ENCODE data around the gene SLC4A1. TPM values are rescaled to one million over a fixed set of nuclear protein-coding genes. Genes with fewer than 3 reads are reported as not detected.

The SLC4A1 gene
- polyA plus RNA-seq, 2 of the 4 experiments (the other 2 are of a cell fraction), result not detected

- Histone ChIP-seq H3K9me3 (no peaks in the 10 kb centered on the region), H3K4me1 (no peaks in the 10 kb centered on the region), H3K4me2 (no peak overlapping the region), H3K27ac (no peak overlapping the region), H3K4me3 (no peak overlapping the region)
- DNase-seq (ENCODE audit: low read depth in 1 of 2, low spot score in 1 of 2) (no peak), FAIRE-seq (no peak), ATAC-seq (peak; percentile 3 to 5; a peak in 2 of 6 replicates)
- POLR2A ChIA-PET, result interaction anchor here (0.6 kb wide), 1 partner anchor 19 kb away, joined by 3 read pairs; no protein-coding TSS in a partner anchor
- CTCF ChIA-PET, result no interaction called here
- no peak for TF ChIP-seq HOXA7 (CRISPR knock-in tag; IDR thresholded peaks at IDR 0.05)
- no peak for TF ChIP-seq ZNF302 (CRISPR knock-in tag; IDR thresholded peaks at IDR 0.05)
- no peak for TF ChIP-seq BHLHE40 (IDR thresholded peaks at IDR 0.05; ENCODE audit: low read depth, low read length)
- TF ChIP-seq RAD21 (conservative IDR thresholded peaks at IDR 0.05 in 1 of 2, IDR thresholded peaks at IDR 0.05 in 1 of 2), result no peak
- TF ChIP-seq RNF2 (IDR thresholded peaks at IDR 0.05; ENCODE audit: borderline replicate concordance, low read depth), result no peak
- TF ChIP-seq FOXS1 (CRISPR knock-in tag; IDR thresholded peaks at IDR 0.05), result no peak
- no peak for TF ChIP-seq CEBPB (IDR thresholded peaks at IDR 0.05)
- TF ChIP-seq CHD4 (IDR thresholded peaks at IDR 0.05; ENCODE audit: borderline replicate concordance), result no peak
- no peak for TF ChIP-seq MAFK (IDR thresholded peaks at IDR 0.05; ENCODE audit: partially characterized antibody)
- no peak for TF ChIP-seq NR3C1 (IDR thresholded peaks at IDR 0.05)
- no peak for TF ChIP-seq ZC3H11A (IDR thresholded peaks at IDR 0.05)
- no peak for TF ChIP-seq HOXB5 (CRISPR knock-in tag; IDR thresholded peaks at IDR 0.05)
- no peak for TF ChIP-seq SREBF2 (IDR thresholded peaks at IDR 0.05)
- no peak for TF ChIP-seq EHMT2 (IDR thresholded peaks at IDR 0.05; ENCODE audit: low read depth)
- no peak for TF ChIP-seq RCOR1 (IDR thresholded peaks at IDR 0.05; ENCODE audit: low read depth, low read length)
- TF ChIP-seq POLR2AphosphoS2 (conservative IDR thresholded peaks at IDR 0.05; ENCODE audit: low read length), result no peak
- no peak for TF ChIP-seq HOXB13 (CRISPR knock-in tag; IDR thresholded peaks at IDR 0.05; ENCODE audit: low read depth)
- no peak for TF ChIP-seq PHF8 (IDR thresholded peaks at IDR 0.05; ENCODE audit: borderline replicate concordance, low read depth)
- no peak for TF ChIP-seq PBX3 (IDR thresholded peaks at IDR 0.05)
- 92% methylated on average over 17 of the region's 17 CpGs for WGBS (ENCODE audit: missing lambda C conversion rate)
Observed at GRCh38 chr17:44251062-44251461, 16.9 kb downstream of the SLC4A1 start.

- ATAC-seq (no peak), FAIRE-seq (no peak), DNase-seq (ENCODE audit: low read depth in 1 of 2, low spot score in 1 of 2) (no peak)
- ChIA-PET CTCF (interaction anchor here (0.7 kb wide), 1 partner anchor 11 kb away, joined by 3 read pairs; no protein-coding TSS in a partner anchor), POLR2A (interaction anchor here (0.6 kb wide), 1 partner anchor 28 kb away, joined by 4 read pairs; no protein-coding TSS in a partner anchor)
- Histone ChIP-seq H3K27ac (no peak overlapping the region), H3K4me3 (no peak overlapping the region), H3K9me3 (no peaks in the 10 kb centered on the region), H3K4me1 (no peaks in the 10 kb centered on the region), H3K4me2 (no peak overlapping the region)
- TF ChIP-seq TP53 (CRISPR knock-in tag; IDR thresholded peaks at IDR 0.05), result no peak
- TF ChIP-seq RNF2 (IDR thresholded peaks at IDR 0.05; ENCODE audit: borderline replicate concordance, low read depth), result no peak
- TF ChIP-seq SMC3 (IDR thresholded peaks at IDR 0.05), result no peak
- no peak for TF ChIP-seq CBX8 (IDR thresholded peaks at IDR 0.05)
- no peak for TF ChIP-seq EHF (CRISPR knock-in tag; IDR thresholded peaks at IDR 0.05)
- TF ChIP-seq RCOR1 (IDR thresholded peaks at IDR 0.05; ENCODE audit: low read depth, low read length), result no peak
- TF ChIP-seq NFE2L2 (conservative IDR thresholded peaks at IDR 0.05; ENCODE audit: low read length), result no peak
- TF ChIP-seq E2F6 (IDR thresholded peaks at IDR 0.05; ENCODE audit: borderline replicate concordance, low read depth), result no peak
- TF ChIP-seq RAD21 (conservative IDR thresholded peaks at IDR 0.05 in 1 of 2, IDR thresholded peaks at IDR 0.05 in 1 of 2), result no peak
- no peak for TF ChIP-seq ZNF302 (CRISPR knock-in tag; IDR thresholded peaks at IDR 0.05)
- TF ChIP-seq RFX5 (IDR thresholded peaks at IDR 0.05), result no peak
- no peak for TF ChIP-seq FOSL2 (IDR thresholded peaks at IDR 0.05)
- TF ChIP-seq FOSL2 (CRISPR knock-in tag; IDR thresholded peaks at IDR 0.05), result no peak
- no peak for TF ChIP-seq MYC (IDR thresholded peaks at IDR 0.05; ENCODE audit: borderline replicate concordance, low read length)
- TF ChIP-seq PBX3 (IDR thresholded peaks at IDR 0.05), result no peak
- TF ChIP-seq ZC3H11A (IDR thresholded peaks at IDR 0.05), result no peak
- WGBS (ENCODE audit: missing lambda C conversion rate), result 81% methylated on average over 9 of the region's 9 CpGs
Observed at GRCh38 chr17:44249501-44250246, 18.3 kb downstream of the SLC4A1 start.
